Amygdala (tissue), 56 donors: ENCODE measurements around the gene SPTBN5.
A peak's percentile ranks its signal among the peaks of the same experiment; 100 is the strongest.

Source experiments
- DNase-seq, 56 donors: peaks; one replicate each; lab custom pipeline; 2025; lab: John Stamatoyannopoulos, UW

SPTBN5 gene

GRCh38 chr15:41927536-41927935 lies 33.7 kb upstream of the SPTBN5 start:
- DNase-seq, result no peak

- no peak for DNase-seq
Measured at GRCh38 chr15:41926185-41927056, 32.6 kb upstream of the SPTBN5 start.

DNA sequence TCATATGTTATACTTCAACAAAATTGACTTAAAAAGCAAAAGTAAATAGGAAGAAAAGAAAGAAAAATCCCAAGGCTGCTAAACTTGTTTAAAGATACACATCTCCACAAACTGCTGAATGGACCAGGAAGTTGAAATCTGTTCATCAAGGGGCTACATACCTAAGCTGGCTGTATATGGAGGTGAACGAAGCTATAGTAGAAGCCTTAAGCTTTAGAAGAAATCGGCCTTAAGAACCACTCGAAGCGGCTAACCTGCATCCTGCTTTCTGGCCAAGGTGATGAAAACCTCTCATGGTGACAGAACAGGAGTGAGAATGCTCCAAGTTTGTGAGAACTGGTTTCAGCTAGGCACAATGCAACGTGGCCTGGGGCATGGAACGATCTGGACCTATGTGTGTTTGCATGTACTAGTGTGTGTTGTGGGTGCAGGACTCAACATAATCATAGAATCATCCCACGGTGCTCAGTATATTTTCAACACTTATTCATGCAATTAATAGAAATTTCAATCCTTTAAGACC lies 31.3 kb upstream of the SPTBN5 start:
- no peak for DNase-seq

- DNase-seq, result no peak
Measured at GRCh38 chr15:41923401-41923997, 29.6 kb upstream of the SPTBN5 start.

DNA sequence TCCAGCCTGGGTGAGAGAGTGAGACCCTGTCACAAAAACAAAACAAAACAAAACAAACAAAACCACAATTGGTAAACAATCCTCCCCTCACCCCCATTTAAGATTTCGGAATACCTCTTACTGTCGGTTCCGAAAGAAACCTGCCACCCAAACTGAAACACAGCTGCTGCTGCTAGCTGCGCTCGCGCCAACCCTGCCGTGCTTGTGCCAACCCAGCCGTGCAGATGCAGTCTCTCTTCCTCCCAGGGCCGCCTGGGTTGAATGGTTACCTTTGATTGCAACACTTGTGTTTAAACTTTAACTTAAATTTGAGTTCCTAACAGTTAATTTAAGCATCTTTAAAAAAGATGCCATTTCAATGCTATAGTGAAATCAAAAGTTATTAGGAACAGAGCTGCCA lies 28.5 kb upstream of the SPTBN5 start:
- DNase-seq, result no peak

- DNase-seq, result no peak
Measured at GRCh38 chr15:41921639-41922038, 27.8 kb upstream of the SPTBN5 start.

GRCh38 chr15:41921167-41921566 lies 27.3 kb upstream of the SPTBN5 start:
- no peak for DNase-seq

GRCh38 chr15:41919954-41920538 lies 26.2 kb upstream of the SPTBN5 start:
- DNase-seq, result no peak

GRCh38 chr15:41919201-41919820 lies 25.5 kb upstream of the SPTBN5 start:
- no peak for DNase-seq

- DNase-seq, result no peak
Measured at GRCh38 chr15:41918506-41919126, 24.8 kb upstream of the SPTBN5 start.

GRCh38 chr15:41917767-41918430 lies 24.0 kb upstream of the SPTBN5 start:
- peak in 3 of 56 donors; percentile 7 to 76 (median 17) for DNase-seq

DNA sequence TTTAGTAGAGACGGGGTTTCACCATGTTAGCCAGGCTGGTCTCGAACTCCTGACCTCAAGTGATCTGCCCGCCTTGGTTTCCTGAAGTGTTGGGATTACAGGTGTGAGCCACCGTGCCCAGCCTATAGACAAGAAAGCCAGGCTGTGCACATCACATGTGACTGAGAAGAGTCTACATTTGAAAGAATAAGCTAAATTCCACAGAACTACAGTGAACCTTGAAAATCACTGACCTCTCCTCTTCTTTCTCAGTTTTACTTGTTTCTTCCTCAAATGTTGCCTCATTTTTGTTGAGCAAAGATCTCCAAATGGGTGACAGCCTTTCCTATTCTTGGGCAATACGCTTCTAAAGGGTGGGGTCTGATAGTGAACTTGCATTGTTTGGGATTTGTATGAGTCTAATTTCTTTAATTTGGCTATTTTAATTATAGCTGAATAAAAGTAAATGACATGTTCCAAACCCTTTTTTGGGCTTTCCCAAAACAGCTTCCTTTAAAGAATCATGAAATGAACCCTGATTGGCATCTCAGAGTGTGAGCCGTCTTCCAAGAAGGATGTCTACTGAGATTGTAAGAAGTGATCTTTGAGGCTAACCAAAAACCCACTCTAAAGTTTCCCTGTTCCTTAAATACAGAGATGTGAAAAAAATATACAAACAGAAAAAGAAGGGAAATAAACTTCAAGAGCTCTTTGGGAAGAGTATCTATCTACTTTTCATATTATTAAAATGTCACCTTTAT lies 21.6 kb upstream of the SPTBN5 start:
- no peak for DNase-seq

- DNase-seq, result peak in 2 of 56 donors; percentile 6 to 37
Measured at GRCh38 chr15:41914411-41914810, 20.6 kb upstream of the SPTBN5 start.

- DNase-seq, result no peak
Measured at GRCh38 chr15:41913256-41913655, 19.4 kb upstream of the SPTBN5 start.

DNA sequence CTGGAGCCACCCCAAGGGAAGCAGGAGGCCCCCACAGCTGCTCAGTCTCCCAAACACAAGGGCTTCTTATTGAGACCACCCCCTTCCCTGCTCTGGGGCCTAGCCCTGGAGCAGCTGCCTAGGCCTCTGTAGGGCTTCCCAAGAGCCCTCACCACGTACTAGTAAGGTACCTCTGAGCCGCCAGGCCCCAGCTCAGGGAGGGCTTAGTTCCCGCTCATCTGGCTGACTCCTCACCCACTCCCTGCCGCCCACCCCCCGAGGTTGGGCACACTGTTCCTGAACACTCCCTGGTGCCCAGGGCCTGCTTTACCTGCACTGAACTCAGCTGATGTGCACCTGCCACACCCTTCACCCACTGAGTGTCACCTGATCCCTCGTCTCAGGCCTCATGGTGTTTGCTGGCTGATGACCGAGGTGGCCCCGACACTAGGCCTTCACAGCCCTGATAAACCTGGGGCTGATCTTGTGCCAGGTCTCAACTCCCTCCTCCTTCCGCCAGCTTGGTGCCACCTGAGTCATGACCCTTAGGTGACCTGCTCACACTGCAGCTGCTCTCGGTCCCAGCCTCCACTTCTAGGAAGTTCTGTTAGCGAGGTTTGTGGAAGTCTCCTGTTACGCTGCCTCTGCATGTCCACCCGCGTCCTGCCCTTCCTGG lies 18.0 kb upstream of the SPTBN5 start:
- no peak for DNase-seq

GRCh38 chr15:41908736-41909461 lies 15.0 kb upstream of the SPTBN5 start:
- no peak for DNase-seq

DNA sequence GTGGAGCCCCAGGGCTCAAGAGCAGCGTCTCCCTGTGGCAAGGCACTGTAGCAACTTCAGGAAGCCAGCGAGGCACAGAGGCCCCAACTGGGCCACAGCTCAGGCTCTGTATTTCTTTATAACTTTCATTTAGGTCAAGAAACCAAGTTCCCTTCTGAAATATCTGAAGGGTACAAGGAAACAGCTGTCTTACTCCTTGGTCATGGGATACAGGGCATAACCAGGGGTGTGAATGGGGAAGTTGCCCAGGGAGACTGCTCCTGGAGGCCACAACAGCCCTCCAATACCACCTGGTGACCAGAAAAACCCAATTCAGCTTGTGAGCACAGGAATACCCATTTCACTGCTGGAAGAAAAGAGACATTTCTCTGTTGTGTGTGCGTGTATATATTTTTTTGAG lies 13.3 kb upstream of the SPTBN5 start:
- no peak for DNase-seq

DNA sequence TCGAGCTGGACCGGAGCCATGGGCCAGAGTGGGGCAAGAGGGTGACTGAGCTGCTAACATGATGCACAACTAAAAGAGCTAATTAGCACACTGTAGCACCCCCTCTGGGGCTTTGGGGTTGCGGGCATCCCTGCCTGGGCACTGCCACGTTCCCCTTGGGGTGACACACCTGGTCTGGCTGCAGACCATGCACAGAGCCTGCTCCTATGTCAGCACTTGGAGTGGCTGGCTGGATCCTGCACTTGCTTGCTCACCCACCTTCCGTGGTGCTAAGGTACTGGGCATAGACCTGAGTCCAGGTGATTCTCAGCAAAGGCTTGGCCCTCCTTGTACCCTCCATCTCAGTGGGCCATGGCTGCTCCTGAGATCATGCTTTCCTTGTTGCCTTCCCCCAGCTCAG lies 12.8 kb upstream of the SPTBN5 start:
- no peak for DNase-seq
